Measurements from ENCODE around the gene TSHZ3.

DNA sequence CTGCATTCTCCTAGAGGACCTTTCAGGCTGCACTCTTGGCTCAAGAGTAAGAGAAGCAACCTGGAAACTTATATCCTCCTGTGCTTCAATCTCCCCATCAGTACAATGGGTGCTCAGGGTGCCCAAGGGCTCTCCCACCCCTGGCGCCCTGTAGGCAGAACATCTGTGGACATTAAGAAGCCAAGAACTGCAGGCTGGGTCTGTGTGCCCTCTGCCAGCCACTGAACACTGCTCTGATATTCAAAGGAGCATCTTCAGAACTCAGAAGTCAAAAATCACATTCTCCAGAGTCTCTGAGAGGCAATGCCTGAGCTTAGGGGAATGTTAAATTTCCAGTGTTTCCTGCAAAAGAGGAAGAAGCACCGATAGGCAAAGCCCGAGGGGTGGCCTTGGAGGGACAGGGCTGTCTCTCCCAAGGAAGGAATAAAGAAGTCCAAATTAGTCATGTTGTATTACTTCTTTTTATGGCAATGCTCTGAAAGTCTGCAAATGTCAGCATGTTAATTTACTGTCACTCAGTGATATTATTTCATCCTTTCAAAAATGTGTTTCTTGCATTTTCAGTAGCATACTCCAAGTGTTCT is 88.1 kb downstream of the TSHZ3 start:
- TF ChIP-seq, protein P1, sequence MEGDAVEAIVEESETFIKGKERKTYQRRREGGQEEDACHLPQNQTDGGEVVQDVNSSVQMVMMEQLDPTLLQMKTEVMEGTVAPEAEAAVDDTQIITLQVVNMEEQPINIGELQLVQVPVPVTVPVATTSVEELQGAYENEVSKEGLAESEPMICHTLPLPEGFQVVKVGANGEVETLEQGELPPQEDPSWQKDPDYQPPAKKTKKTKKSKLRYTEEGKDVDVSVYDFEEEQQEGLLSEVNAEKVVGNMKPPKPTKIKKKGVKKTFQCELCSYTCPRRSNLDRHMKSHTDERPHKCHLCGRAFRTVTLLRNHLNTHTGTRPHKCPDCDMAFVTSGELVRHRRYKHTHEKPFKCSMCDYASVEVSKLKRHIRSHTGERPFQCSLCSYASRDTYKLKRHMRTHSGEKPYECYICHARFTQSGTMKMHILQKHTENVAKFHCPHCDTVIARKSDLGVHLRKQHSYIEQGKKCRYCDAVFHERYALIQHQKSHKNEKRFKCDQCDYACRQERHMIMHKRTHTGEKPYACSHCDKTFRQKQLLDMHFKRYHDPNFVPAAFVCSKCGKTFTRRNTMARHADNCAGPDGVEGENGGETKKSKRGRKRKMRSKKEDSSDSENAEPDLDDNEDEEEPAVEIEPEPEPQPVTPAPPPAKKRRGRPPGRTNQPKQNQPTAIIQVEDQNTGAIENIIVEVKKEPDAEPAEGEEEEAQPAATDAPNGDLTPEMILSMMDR (IDR thresholded peaks at IDR 0.05) = no peak
- TF ChIP-seq POLR2A (IDR thresholded peaks at IDR 0.05) (no peak), POLR2AphosphoS5 (IDR thresholded peaks at IDR 0.05) (no peak), EP300 (IDR thresholded peaks at IDR 0.05) (no peak)
